Thymus (tissue), 11 donors: Measurements from ENCODE around the gene ERBB2. TPM values are rescaled to one million over a fixed set of nuclear protein-coding genes. Genes with fewer than 3 reads are reported as not detected.
"Not testable (repeated sequence)": the region's sequence is repeated elsewhere in the genome, so short reads cannot be mapped to it uniquely, and the experiment has no call there.

ENCODE experiments used
- DNase-seq, 9 donors: peaks; one replicate each; pipeline ENCODE4 v3.0.0-alpha.2; 2013; ENCODE audit warnings: low spot score in 9 of 9, low read depth in 6 of 9, missing footprints in 1 of 9
- H3K27ac ChIP-seq, 2 donors: one replicate each; pipeline ENCODE4 v1.5.1; 2013; ENCODE audit warnings: control low read depth in 1 of 2, low read depth in 1 of 2, low read length in 1 of 2, mild to moderate bottlenecking in 1 of 2, moderate library complexity in 1 of 2
- H3K27me3 ChIP-seq, 2 donors: one replicate each; pipeline ENCODE4 v1.5.1; 2013; ENCODE audit warnings: low read length in 1 of 2; ENCODE audit not compliant: control insufficient read depth in 2 of 2, insufficient read depth in 1 of 2
- H3K36me3 ChIP-seq, 2 donors: one replicate each; pipeline ENCODE4 v1.5.1; 2013; ENCODE audit warnings: low read length in 1 of 2, mild to moderate bottlenecking in 1 of 2, moderate library complexity in 1 of 2; ENCODE audit not compliant: control insufficient read depth in 2 of 2, insufficient read depth in 2 of 2
- H3K4me1 ChIP-seq, 2 donors: one replicate each; pipeline ENCODE4 v1.5.1; 2013; ENCODE audit warnings: low read length in 2 of 2; ENCODE audit not compliant: control insufficient read depth in 2 of 2, insufficient read depth in 2 of 2
- H3K4me3 ChIP-seq, 2 donors: one replicate each; pipeline ENCODE4 v1.5.1; 2013; ENCODE audit warnings: low read length in 2 of 2, control low read depth in 1 of 2, mild to moderate bottlenecking in 1 of 2
- H3K9me3 ChIP-seq, 2 donors: one replicate each; pipeline ENCODE4 v1.5.1; 2013; ENCODE audit warnings: low read length in 1 of 2, mild to moderate bottlenecking in 1 of 2; ENCODE audit not compliant: control insufficient read depth in 2 of 2, insufficient read depth in 1 of 2
- WGBS: extraction: QIAGEN DNeasy Blood & Tissue Kit; methylation state at CpG from one replicate; pipeline ENCODE4 v1.1.7; 2013; 5-methylcytosine and 5-hydroxymethylcytosine counted together
- polyA plus RNA-seq: library from polyadenylated mRNA; stranded (reverse); fragments of 200-250 nt; gene quantifications from one replicate; pipeline ENCODE4 v1.2.3, GENCODE V29; 2013
- total RNA-seq: library from RNA; stranded (reverse); fragments of 120-200 nt; gene quantifications from one replicate; pipeline ENCODE4 v1.2.4, GENCODE V29; 2013
- donor health status: healthy.

ERBB2 gene
- total and polyA plus RNA-seq, 2 donors = 6.1 to 14.3 TPM

DNA sequence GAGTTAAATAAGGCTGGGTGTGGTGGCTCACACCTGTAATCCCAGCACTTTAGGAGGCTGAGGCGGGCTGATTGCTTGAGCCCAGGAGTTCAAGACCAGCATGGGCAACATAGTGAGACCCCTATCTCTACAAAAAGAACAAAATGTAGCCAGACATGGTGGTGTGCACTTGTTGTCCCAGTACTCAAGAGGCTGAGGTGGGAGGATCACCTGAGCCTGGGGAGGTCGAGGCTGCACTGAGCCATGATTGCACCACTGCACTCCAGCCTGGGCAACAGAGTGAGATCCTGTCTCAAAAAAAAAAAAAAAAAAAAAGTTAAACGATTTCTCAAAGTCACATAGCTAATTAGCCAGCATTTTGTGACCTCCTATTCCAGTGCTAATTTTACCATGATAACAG is 64.3 kb downstream of the ERBB2 start:
- H3K9me3 ChIP-seq, DNase-seq, H3K27me3 ChIP-seq, H3K4me3 ChIP-seq: not testable (repeated sequence)
- Histone ChIP-seq H3K36me3 (peaks cover 39 to 74% of the 10 kb centered on the region in 2 donors), H3K4me1 (peaks cover 60 to 86% of the 10 kb centered on the region in 2 donors), H3K27ac (peak overlapping the region; percentile 22 to 52)
- WGBS = 96% methylated on average over 3 of the region's 3 CpGs

DNA sequence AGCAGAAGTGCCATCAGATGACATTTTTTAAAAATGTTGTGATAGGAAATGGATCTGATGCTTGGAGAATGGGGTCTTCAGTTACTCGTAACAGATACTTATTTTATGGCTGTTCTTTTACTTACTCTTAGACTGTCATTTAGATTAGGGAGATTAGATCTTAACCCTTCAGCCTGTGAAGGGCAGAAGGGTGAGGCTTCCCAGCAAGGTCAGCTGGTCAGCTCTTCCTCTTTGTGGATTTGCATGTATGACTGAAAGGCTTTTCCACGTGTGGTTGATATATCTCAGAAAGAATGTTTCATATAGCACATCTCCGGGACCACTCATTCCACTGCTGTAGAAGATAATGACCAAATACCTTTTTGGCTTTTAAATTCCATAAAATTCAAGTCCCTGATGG is 65.3 kb downstream of the ERBB2 start:
- peaks cover 62 to 88% of the 10 kb centered on the region in 2 donors for H3K4me1 ChIP-seq
- H3K27ac ChIP-seq = no peak overlapping the region
- peaks cover 0 to 4% of the 10 kb centered on the region in 2 donors for H3K9me3 ChIP-seq
- no peak overlapping the region for H3K4me3 ChIP-seq
- H3K27me3 ChIP-seq = no peaks in the 10 kb centered on the region
- H3K36me3 ChIP-seq = peaks cover 39 to 76% of the 10 kb centered on the region in 2 donors
- no peak for DNase-seq
- WGBS = 80% methylated on average over 3 of the region's 3 CpGs

DNA sequence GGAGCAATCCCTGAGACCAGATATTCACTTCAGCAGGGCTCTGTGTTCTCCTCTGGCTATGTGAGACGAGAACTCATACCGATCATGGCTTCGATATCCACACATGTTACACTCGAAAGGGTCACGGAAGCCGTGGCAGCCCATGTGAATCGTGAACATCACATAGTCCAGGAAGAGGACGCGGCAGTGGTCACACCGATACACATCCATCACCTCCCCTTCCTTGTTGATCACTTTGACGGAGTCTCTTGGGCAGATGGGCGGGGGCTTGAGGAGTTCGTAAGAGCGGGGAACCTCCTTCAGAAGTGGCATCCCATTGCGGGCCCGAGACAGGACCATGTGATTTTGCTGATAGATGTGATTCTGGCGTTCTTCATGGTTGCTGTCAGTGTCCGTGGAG is 65.9 kb downstream of the ERBB2 start:
- WGBS = 96% methylated on average over 18 of the region's 18 CpGs
- no peak overlapping the region for H3K27ac ChIP-seq
- no peak for DNase-seq
- H3K27me3 ChIP-seq = no peaks in the 10 kb centered on the region
- peaks cover 0 to 4% of the 10 kb centered on the region in 2 donors for H3K9me3 ChIP-seq
- peaks cover 66 to 90% of the 10 kb centered on the region in 2 donors for H3K4me1 ChIP-seq
- H3K36me3 ChIP-seq = peaks cover 39 to 72% of the 10 kb centered on the region in 2 donors
- H3K4me3 ChIP-seq = no peak overlapping the region

DNA sequence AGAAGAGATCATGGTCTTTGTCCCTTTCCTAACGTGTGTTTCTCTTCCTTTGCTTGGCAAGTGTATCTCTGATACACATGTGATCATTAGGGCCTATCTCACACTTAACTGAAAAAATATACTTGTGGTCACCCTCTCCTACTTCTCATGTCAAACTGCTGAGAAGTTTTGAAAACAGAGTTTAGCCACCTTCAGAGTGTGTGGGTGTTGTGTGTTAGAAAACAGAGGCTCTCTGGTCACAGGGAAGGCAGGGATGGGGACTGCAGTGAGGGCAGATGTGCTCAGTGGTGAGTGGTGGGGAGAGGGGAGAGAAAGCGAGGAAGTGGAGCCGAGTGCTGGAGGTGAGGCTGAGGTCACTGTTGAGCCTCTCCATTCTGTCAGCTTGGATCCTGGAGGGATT is 67.3 kb downstream of the ERBB2 start:
- Histone ChIP-seq H3K9me3 (peaks cover 0 to 4% of the 10 kb centered on the region in 2 donors), H3K27ac (peak overlapping the region; percentile 44 to 68), H3K4me1 (peaks cover 75 to 89% of the 10 kb centered on the region in 2 donors), H3K36me3 (peaks cover 34 to 67% of the 10 kb centered on the region in 2 donors), H3K27me3 (no peaks in the 10 kb centered on the region), H3K4me3 (no peak overlapping the region)
- 72% methylated on average over 3 of the region's 3 CpGs for WGBS
- no peak for DNase-seq

DNA sequence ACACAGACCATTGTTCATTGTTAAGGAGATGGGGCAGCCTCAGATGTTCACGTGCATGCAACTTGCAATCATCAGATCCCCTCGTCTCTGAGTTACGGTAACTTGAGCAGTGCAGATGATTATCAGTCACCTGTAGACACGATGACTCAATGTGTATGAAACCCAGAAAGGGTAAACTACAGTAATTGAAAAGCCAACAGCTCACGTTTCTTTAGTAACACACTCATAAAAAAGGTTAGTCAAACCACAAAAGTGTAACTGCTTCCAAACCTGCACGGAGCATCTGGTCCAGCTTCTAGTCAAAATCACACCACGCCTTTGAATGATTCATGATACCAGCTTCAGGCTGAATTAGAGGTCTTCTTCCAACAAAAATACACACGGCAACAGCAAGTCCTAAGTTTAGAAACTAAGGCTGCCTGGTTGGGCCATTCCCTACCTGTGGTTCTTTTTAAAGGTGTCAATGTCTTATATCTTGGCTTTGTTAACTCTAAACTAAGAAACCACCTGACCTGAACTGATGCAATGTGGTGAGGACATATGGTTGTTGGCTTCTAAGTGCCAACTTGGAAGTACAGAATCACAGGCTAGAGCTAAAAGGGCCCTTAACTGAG is 70.2 kb downstream of the ERBB2 start:
- DNase-seq = peak in 8 of 9 donors; percentile 55 to 90 (median 76)
- H3K27me3 ChIP-seq = no peaks in the 10 kb centered on the region
- H3K9me3 ChIP-seq = peaks cover 0 to 4% of the 10 kb centered on the region in 2 donors
- WGBS = 2% methylated on average over 8 of the region's 8 CpGs
- H3K4me1 ChIP-seq = peaks cover 76 to 84% of the 10 kb centered on the region in 2 donors
- H3K36me3 ChIP-seq = peaks cover 16 to 54% of the 10 kb centered on the region in 2 donors
- peak overlapping the region; percentile 85 to 97 for H3K27ac ChIP-seq
- peak overlapping the region; percentile 8 to 12 for H3K4me3 ChIP-seq

DNA sequence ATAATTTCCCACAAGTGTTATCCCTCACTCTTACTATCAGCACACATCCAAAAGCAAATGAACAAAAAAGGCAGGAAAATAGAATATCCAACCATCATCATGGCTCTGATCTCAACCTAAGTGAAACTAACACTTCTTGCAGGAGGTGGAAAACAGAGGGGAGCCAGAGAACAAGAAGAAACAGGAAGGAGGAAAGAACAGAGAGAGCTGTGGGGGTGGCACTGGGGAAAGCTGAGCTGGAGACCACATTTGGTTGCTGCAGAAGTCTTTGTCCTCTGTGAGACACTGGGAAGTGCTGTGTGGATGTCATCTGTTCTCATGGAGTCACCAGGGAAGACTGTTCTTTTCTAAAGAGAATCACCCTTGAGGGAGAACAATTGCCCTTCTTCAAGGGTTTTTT is 72.6 kb downstream of the ERBB2 start:
- Histone ChIP-seq H3K4me3 (peak overlapping the region in 1 of 2 donors; percentile 23), H3K36me3 (peaks cover under 1 to 30% of the 10 kb centered on the region in 2 donors), H3K27me3 (no peaks in the 10 kb centered on the region), H3K27ac (peak overlapping the region; percentile 88 to 97), H3K4me1 (peaks cover 57 to 78% of the 10 kb centered on the region in 2 donors), H3K9me3 (no peaks in the 10 kb centered on the region)
- DNase-seq = peak in 2 of 9 donors; percentile 50 to 70

DNA sequence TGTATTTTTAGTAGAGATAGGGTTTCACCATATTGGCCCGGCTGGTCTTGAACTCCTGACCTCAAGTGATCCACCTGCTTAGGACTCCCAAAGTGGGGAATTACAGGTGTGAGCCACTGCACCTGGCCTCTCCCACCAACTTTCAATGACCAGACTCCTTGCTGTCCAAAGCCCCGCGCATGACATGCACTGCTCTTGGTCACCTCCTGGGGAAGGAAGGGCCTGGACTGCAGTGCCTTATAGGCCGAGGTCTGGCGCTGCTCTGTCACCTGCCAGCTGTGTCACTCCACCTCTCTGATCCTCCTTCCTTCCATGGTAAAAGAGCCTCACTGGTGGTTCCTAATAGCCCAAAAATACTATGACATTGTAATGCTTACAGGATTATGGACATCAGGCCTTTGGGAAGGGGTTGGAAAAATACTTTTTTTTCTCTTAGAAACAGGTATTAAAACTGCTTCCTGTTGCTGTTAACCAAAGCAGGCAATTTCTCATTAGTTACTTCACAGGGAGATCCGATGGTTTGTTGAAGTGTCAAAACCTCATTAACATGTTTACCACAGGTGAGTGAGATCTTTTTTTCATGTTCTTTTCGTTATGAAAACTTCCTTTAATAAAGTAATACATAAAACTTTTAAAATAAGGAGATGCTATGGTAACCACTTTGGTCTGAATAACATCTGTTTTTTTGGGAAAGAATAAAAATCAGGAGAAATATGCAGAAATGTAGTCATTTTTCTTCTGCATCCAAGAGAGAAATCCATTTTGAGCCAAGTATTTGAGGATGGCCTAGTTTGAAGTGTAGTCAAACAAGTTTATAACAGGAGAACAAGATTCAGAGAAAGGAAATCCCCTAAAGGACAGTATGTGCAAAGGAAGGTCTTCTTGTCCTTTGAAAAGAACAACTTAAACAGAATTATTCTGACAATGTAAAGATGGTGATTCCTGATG is 73.4 kb downstream of the ERBB2 start:
- 85% methylated on average over 7 of the region's 7 CpGs for WGBS
- Histone ChIP-seq H3K27ac (peak overlapping the region; percentile 88 to 97), H3K27me3 (no peaks in the 10 kb centered on the region), H3K36me3 (peaks cover 0 to 26% of the 10 kb centered on the region in 2 donors), H3K4me1 (peaks cover 50 to 75% of the 10 kb centered on the region in 2 donors), H3K4me3 (no peak overlapping the region), H3K9me3 (no peaks in the 10 kb centered on the region)
- no peak for DNase-seq

DNA sequence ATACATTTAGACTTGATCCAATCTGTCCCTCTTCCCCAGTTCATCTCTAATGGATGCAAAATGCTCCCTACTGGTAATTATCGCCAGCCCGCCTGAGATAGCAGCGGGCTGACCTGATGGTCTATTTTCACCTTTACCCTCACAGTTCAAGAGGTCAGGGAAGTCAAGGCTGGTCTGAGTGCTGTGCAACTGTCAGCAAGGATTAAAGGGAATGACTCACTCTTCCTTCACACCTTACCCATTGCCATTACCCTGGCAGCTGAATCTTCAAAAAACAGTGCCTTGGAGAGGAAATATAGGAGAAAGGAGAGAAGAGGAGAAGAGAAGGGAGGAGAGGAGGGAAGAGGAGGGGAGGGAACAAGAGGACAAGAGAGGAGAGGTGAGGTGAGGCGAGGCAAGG is 74.2 kb downstream of the ERBB2 start:
- H3K27ac ChIP-seq = peak overlapping the region; percentile 61 to 84
- no peaks in the 10 kb centered on the region for H3K9me3 ChIP-seq
- no peak for DNase-seq
- peaks cover 0 to 21% of the 10 kb centered on the region in 2 donors for H3K36me3 ChIP-seq
- 95% methylated on average over 4 of the region's 4 CpGs for WGBS
- peak overlapping the region in 1 of 2 donors; percentile 4 for H3K4me3 ChIP-seq
- no peaks in the 10 kb centered on the region for H3K27me3 ChIP-seq
- peaks cover 51 to 77% of the 10 kb centered on the region in 2 donors for H3K4me1 ChIP-seq

DNA sequence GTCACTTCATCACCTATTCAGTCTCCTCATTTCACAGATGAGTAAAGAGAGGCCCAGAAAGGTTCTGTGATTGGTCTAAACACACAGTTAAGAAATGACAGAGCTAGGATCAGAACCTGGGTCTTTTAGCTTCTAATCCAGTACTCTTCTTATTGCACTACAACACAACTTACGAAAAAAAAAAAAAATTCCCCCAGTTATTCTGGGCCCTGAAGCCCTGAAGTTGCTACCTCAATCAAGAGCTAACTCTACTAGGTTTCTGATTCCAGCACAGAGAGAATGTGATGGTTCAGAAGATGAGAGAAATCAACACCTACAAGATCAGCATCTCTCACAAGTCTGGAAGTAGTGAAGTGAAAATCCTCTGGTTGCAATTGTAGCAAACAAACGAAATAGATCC is 75.2 kb downstream of the ERBB2 start:
- peak overlapping the region; percentile 61 to 83 for H3K27ac ChIP-seq

More for the DNA sequence above, 75.2 kb downstream of the ERBB2 start:
- H3K9me3 ChIP-seq = no peaks in the 10 kb centered on the region
- WGBS = 79% methylated on average over 2 of the region's 2 CpGs
- no peaks in the 10 kb centered on the region for H3K27me3 ChIP-seq
- peaks cover 0 to 15% of the 10 kb centered on the region in 2 donors for H3K36me3 ChIP-seq
- peak in 1 of 9 donors; percentile 47 for DNase-seq
- peaks cover 43 to 76% of the 10 kb centered on the region in 2 donors for H3K4me1 ChIP-seq
- H3K4me3 ChIP-seq = peak overlapping the region; percentile 19 to 37
